Endodermal cell (in vitro differentiated cells): ENCODE results near the gene NPIPB8. TPM values are rescaled to one million over a fixed set of nuclear protein-coding genes. Genes with fewer than 3 reads are reported as not detected.
"Not testable (repeated sequence)": the region's sequence is repeated elsewhere in the genome, so short reads cannot be mapped to it uniquely, and the experiment has no call there.

ENCODE experiments used
- DNase-seq: peaks from one replicate; pipeline ENCODE4 v3.0.0-alpha.2; 2017
- H3K27ac ChIP-seq: 2 replicates; pipeline ENCODE4 v1.5.1; 2013; ENCODE audit warnings: mild to moderate bottlenecking, low read depth, low read length, moderate library complexity
- H3K27me3 ChIP-seq: 2 replicates; pipeline ENCODE4 v1.6.1; 2013; ENCODE audit warnings: mild to moderate bottlenecking, low read length, moderate library complexity; ENCODE audit not compliant: insufficient read depth, control insufficient read depth, poor library complexity, severe bottlenecking
- H3K36me3 ChIP-seq: 2 replicates; pipeline ENCODE4 v1.7.0; 2013; ENCODE audit warnings: mild to moderate bottlenecking, low read length, moderate library complexity; ENCODE audit not compliant: control insufficient read depth, insufficient read depth
- H3K4me1 ChIP-seq: one replicate; pipeline ENCODE4 v1.7.0; 2013; ENCODE audit warnings: low read length; ENCODE audit not compliant: control insufficient read depth, insufficient read depth
- H3K4me3 ChIP-seq: 2 replicates; pipeline ENCODE4 v1.5.1; 2013; ENCODE audit warnings: mild to moderate bottlenecking, low read length, moderate library complexity
- H3K9ac ChIP-seq: 2 replicates; pipeline ENCODE4 v1.6.1; 2013; ENCODE audit warnings: mild to moderate bottlenecking, low read length, moderate library complexity; ENCODE audit not compliant: poor library complexity, severe bottlenecking; ENCODE audit errors: extremely low read depth
- H3K9me3 ChIP-seq: 2 replicates; pipeline ENCODE4 v1.6.1; 2013; ENCODE audit warnings: mild to moderate bottlenecking, low read length, moderate library complexity; ENCODE audit not compliant: control insufficient read depth
- H3K27ac Mint-ChIP-seq: 2 replicates; pipeline ENCODE4 v1.8.0; 2020; ENCODE audit warnings: mixed read lengths
- H3K27me3 Mint-ChIP-seq: 2 replicates; pipeline ENCODE4 v1.8.0; 2021; ENCODE audit warnings: mild to moderate bottlenecking, mixed read lengths; ENCODE audit not compliant: insufficient read depth
- H3K36me3 Mint-ChIP-seq: 2 replicates; pipeline ENCODE4 v1.8.0; 2020; ENCODE audit warnings: low read depth, mixed read lengths
- H3K4me1 Mint-ChIP-seq: 2 replicates; pipeline ENCODE4 v1.8.0; 2020; ENCODE audit warnings: mixed read lengths
- H3K4me3 Mint-ChIP-seq: 2 replicates; pipeline ENCODE4 v1.8.0; 2020; ENCODE audit warnings: mild to moderate bottlenecking, moderate library complexity, mixed read lengths
- H3K9me3 Mint-ChIP-seq: 2 replicates; pipeline ENCODE4 v1.8.0; 2020; ENCODE audit warnings: mild to moderate bottlenecking, mixed read lengths
- CTCF ChIP-seq: fragments of 200-600 bp; sonication (generic); conservative IDR thresholded peaks from 2 replicates; pipeline ENCODE4 v1.5.0; 2021; ENCODE audit warnings: antibody characterized with exemption, mild to moderate bottlenecking
- WGBS, 2 experiments: methylation state at CpG; one replicate each; pipeline versions ENCODE4 v1.1.5 to v1.1.7; 2013; ENCODE audit warnings: missing lambda C conversion rate in 2 of 2, mixed read lengths in 1 of 2; ENCODE audit not compliant: insufficient coverage in 1 of 2, insufficient read length in 1 of 2; 5-methylcytosine and 5-hydroxymethylcytosine counted together
- total RNA-seq, 2 donors: library from RNA; stranded (reverse); fragmentation: NEBNext Ultra II Directional in 1 of 2; extraction: Animal tissue kit (Norgen Biotek cat#: 25700) in 1 of 2; gene quantifications; 2 replicates in 1 of 2; 3 replicates in 1 of 2; pipeline ENCODE4 v1.2.1, GENCODE V29; 2021

NPIPB8 gene
- total RNA-seq, 2 donors from 2014 or later, result 0.35 TPM; not detected in 1

- H3K9me3 Mint-ChIP-seq, H3K27me3 ChIP-seq, H3K9me3 ChIP-seq, H3K4me1 ChIP-seq, H3K9ac ChIP-seq, H3K27me3 Mint-ChIP-seq, H3K27ac ChIP-seq, H3K36me3 Mint-ChIP-seq, H3K4me1 Mint-ChIP-seq, H3K27ac Mint-ChIP-seq, H3K4me3 Mint-ChIP-seq, H3K4me3 ChIP-seq, H3K36me3 ChIP-seq, DNase-seq: not testable (repeated sequence)
- 95% methylated on average over 5 of the region's 10 CpGs; no CpG with 5 or more reads in 1 of the 2 experiments for whole genome bisulfite sequencing, 2 experiments
These were observed 35.8 kb upstream of the NPIPB8 start for GRCh38 chr16:28602062-28602461.

GRCh38 chr16:28602529-28602928 is 35.3 kb upstream of the NPIPB8 start:
- H3K27ac ChIP-seq, result no peak overlapping the region
- H3K27me3 ChIP-seq, result no peaks in the 10 kb centered on the region
- no peak overlapping the region for H3K27ac Mint-ChIP-seq
- no peak for TF ChIP-seq CTCF
- no peaks in the 10 kb centered on the region for H3K9me3 ChIP-seq
- no peak for DNase-seq
- H3K27me3 Mint-ChIP-seq, result peaks cover 2% of the 10 kb centered on the region
- no peak overlapping the region for H3K4me3 ChIP-seq
- H3K36me3 Mint-ChIP-seq, result no peaks in the 10 kb centered on the region
- H3K9ac ChIP-seq, result no peak overlapping the region
- 60 to 71% methylated on average over 3 to 5 of the region's 6 CpGs for WGBS, 2 experiments
- peaks cover 5% of the 10 kb centered on the region for H3K4me1 Mint-ChIP-seq
- peaks cover 3% of the 10 kb centered on the region for H3K4me1 ChIP-seq
- H3K4me3 Mint-ChIP-seq, result no peak overlapping the region
- H3K9me3 Mint-ChIP-seq, result no peaks in the 10 kb centered on the region
- H3K36me3 ChIP-seq, result no peaks in the 10 kb centered on the region

GRCh38 chr16:28603381-28604185 is 34.3 kb upstream of the NPIPB8 start:
- Histone ChIP-seq H3K36me3 (no peaks in the 10 kb centered on the region), H3K27me3 (no peaks in the 10 kb centered on the region), H3K27ac (no peak overlapping the region), H3K9me3 (no peaks in the 10 kb centered on the region), H3K9ac (no peak overlapping the region), H3K4me1 (no peaks in the 10 kb centered on the region), H3K4me3 (no peak overlapping the region)
- peaks cover 2% of the 10 kb centered on the region for H3K27me3 Mint-ChIP-seq
- TF ChIP-seq CTCF, result no peak
- no peaks in the 10 kb centered on the region for H3K9me3 Mint-ChIP-seq
- no peak for DNase-seq
- no peaks in the 10 kb centered on the region for H3K36me3 Mint-ChIP-seq
- WGBS, 2 experiments, result 91 to 95% methylated on average over 7 to 11 of the region's 11 CpGs
- H3K4me1 Mint-ChIP-seq, result no peaks in the 10 kb centered on the region
- no peak overlapping the region for H3K27ac Mint-ChIP-seq
- no peak overlapping the region for H3K4me3 Mint-ChIP-seq
